GM21515 (cell line): Measurements from ENCODE around the gene UBAC1.
"Not testable (repeated sequence)": the region's sequence is repeated elsewhere in the genome, so short reads cannot be mapped to it uniquely, and the experiment has no call there.

Experiments used
- ATAC-seq: cut with Tn5 transposase; IDR thresholded peaks from one replicate; pipeline ENCODE4 v1.9.1; 2021; ENCODE audit not compliant: unreplicated experiment

Gene UBAC1

GRCh38 chr9:135979547-135980166 is 18.5 kb upstream of the UBAC1 start:
- no peak for ATAC-seq

DNA sequence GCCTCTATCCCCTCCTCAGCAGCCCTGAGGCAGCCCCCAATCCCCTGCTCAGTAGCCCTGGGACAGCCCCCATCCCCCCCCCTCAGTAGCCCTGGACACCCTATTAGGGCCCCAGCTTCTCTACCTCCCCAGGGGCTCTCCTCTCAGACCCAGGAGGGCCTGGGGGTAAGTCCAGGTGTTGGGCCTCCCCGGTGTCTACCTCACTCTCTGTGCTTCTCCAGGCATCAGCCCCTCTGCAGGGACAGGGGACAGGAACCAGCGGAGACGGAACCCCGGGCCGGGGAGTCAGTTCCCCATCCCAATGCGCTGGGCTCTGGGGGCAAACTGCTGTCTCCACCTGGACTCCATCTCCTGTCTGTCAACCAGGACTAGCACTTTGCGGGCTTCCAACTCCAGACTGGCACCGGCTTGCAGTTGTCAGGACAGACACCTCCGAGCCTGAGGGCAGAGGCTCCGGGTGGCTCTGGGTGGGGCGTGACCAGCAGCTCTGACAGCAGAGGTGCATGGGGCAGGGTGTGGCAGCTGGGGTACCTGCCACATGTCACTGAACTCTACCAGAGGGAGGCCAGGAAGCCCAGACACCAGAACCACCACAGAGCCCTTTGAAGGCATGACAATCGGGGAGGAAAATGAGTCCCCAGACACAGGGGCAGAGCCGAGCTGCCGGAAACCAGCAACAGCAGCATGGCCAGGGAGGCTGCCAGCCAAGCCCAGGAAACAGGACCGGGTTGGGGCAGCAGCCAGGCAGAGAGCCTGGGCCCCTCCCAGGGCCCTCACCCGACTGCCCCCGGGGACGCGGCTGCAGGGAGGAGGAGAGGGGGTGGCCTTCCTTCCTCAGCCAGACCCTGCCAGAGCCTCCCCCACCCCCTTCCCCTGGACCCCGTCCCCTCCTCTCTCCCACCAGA is 17.7 kb upstream of the UBAC1 start:
- ATAC-seq = no peak

- ATAC-seq = no peak
Observed at GRCh38 chr9:135976944-135977343, 15.8 kb upstream of the UBAC1 start.

DNA sequence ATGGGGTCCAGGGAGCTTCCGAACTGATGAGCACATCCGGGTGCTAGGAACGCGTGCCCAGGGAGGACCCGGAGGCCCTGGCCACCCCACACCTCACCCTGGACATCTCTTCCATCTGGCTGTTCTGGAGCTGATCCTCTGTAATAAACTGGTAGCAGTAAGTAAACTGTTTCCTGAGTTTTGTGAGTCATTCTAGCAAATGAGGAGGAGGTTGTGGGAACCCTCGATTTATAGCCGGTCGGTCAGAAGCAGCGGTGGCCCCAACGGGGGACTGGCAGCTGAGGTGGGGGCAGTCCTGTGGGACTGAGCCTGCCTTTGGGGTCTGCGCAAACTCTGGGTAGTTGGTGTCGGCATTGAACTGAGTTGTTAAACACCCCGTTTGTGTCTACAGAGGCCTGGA is 15.4 kb upstream of the UBAC1 start:
- ATAC-seq = no peak

GRCh38 chr9:135975834-135976233 is 14.7 kb upstream of the UBAC1 start:
- ATAC-seq = no peak

GRCh38 chr9:135974220-135974573 is 13.0 kb upstream of the UBAC1 start:
- no peak for ATAC-seq

- no peak for ATAC-seq
Observed at GRCh38 chr9:135973277-135974219, 12.4 kb upstream of the UBAC1 start.

- ATAC-seq = no peak
Observed at GRCh38 chr9:135971892-135972291, 10.7 kb upstream of the UBAC1 start.

DNA sequence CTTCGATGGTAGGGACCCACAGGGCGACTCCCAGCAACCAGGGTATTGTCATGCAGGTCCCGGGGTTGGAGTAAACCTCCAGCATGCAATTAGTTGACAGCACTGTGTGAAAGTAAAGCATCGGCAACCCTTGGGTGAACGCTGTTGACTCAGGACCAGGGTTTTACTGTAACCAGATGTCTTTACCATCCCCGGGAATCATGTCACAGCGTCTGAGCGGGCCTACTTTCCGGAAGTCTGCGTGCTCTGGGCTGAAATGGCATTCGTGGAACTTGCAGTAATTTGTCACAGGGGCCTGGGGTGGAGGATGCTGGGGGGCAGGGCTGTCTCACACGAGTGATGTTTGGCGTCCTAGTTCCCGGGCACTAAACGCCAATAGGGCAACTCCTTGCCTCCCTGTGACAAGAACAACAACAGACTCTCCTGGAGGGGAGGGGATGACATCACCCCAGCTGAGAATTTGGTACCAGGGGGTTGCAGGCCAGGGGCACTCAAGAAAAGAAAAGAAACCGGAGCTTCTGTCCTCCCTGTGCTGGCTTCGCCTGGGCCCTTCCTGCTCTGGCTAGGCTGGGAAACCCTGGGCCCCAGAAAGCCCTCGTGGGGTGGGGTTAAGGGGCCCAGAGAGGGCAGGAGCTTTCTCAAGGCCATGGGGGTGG is 10.1 kb upstream of the UBAC1 start:
- ATAC-seq = no peak

- ATAC-seq = no peak
Observed at GRCh38 chr9:135970128-135970815, 9.1 kb upstream of the UBAC1 start.

GRCh38 chr9:135969064-135969683 is 8.0 kb upstream of the UBAC1 start:
- no peak for ATAC-seq

DNA sequence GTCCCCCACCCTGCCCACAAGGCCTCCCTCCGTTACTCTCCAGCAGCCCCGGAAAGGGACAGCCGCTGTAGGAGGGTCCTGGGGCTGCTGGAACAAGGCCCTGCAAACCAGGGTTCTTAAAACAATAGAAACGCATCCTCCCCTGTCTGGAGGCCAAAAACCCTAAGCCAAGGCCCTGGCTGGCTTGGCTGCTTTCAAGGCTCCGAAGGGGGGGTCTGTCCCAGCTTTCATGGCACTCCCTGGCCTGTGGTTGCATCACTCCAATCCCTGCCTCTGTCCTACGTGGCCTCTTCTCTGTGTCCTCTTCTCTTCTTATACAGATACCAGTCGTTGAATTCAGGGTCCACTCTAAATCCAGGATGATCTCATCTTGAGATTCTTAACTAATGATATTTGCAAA is 7.4 kb upstream of the UBAC1 start:
- no peak for ATAC-seq

DNA sequence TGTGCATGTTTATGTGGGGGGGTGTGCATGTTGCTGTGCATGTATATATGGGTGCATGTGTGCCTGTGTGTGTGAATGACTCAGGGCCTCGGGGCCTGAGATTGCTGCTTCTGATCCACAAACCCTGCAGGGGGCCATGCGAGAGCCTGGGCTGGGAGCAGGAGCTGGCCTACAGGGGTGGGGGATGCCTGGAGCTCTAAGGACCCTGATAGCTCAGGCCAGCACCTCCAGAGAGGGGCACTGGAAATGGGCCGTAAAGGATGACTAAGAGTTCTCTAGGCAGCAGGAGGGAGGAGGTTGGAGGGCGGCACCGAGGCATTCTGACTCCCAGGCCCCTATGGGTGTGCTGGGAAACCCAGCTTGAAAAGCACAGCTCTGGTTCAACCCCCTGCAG is 6.9 kb upstream of the UBAC1 start:
- no peak for ATAC-seq

GRCh38 chr9:135966916-135967260 is 5.7 kb upstream of the UBAC1 start:
- ATAC-seq = not testable (repeated sequence)

DNA sequence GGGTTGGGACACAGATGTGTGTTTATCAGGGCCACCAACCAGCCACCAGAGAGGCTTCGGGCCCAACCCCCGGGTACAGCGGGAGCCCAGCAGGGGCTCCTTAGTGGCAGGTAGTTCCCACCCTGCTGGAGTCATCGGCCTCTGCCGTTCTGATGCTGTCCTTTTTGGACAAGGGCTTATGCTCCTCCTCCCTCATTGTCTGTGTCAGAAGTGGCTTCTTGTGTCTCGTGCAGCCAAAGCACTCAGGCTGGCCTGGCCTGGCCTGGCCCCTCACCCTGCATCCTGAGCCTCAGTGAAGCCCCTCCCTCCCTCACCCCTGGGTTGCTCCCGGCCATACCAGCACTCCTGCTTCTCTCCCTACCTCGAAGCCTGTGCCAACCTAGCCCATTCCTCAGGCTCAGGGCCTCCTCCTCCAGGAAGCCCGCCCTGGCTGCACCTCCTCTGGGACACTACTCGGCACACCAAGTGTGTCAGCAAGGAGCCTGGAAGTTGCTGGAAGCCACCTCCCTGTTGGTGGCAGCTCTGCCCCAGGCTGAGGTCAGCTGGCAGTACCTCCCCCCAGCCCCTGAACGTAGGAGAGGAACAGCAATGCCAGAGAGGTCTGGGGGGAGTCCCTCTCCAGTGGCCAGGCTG is 4.1 kb upstream of the UBAC1 start:
- ATAC-seq = no peak

GRCh38 chr9:135963938-135964337 is 2.8 kb upstream of the UBAC1 start:
- no peak for ATAC-seq

GRCh38 chr9:135963338-135963737 is 2.2 kb upstream of the UBAC1 start:
- no peak for ATAC-seq

DNA sequence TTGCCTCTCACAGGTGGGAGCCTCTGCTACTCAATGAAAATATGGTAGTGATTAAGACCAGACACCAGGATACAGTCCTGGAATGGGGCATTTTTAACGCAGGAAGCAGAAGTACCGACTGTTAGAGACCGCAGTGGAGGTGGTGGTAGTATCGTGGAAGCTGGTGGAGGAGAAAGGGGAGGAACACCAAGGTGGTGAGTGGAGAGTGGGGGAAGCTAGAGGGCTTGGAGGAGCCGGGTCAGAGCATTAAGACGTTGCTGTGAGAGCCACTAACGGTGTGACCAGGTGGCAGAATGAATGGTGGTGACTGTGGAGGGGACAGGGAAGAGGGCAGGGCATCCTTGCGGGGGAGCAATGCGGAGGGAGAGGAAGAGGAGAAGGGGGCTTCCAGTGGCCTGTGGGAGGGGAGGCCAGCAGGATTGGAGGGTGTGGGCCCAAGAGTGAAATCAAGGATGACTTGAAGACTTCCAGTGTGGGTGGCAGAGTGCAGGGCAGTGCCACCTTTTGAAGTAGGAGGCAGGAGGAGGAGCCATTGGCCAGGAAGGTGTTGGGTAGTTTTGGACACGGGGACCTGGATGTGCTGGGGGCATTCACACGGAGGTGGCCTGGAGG is 1.6 kb upstream of the UBAC1 start:
- ATAC-seq = no peak
